ENCODE measurements around the gene CTSL. TPM values are rescaled to one million over a fixed set of nuclear protein-coding genes. Genes with fewer than 3 reads are reported as not detected.
A peak's percentile ranks its signal among the peaks of the same experiment; 100 is the strongest.

Gene CTSL
- total RNA-seq, 4 donors from 2014 or later, result 71.4 to 387 (median 94.5) TPM

DNA sequence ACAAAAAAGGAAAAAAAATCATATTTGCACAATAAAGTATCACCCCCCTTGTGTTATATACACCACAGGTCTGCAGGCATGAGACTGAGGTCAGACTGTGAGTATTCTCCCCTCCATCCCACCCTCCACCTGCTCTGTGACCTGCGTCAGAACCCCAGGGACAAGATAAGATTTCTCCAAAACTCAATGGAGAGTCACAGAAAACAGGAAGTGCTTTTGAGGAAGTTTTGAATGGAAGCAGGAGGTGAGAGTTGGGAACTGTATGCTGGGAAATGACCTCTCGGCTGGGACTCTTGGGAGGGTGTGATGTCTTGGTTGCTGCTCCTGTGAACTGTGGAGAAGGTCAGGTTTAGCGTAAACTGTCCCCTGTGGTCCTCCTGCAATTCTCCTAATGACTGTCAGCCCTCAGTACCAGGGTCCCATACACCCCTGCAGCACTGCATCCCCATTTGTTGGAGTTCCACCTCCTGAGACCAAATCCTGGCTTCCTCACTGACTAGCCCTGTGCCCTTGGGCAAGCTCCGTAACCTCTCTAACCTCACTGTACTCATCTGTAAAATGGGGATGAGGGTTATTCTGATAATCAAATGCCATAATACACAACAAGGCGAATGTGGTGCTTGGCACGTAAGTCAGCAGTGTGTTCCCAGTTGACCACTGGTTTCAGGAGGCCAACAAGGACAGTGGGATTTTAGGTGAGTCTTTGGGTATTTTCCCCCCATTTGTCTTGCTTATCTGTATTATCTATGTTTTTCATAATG lies 6.9 kb upstream of the CTSL start:
- H3K4me1 ChIP-seq, result peaks cover 0 to 8% (median 8%) of the 10 kb centered on the region in 4 donors
- TF ChIP-seq POLR2AphosphoS5 (IDR thresholded peaks at IDR 0.05), result no peak
- no peak for TF ChIP-seq EP300 (IDR thresholded peaks at IDR 0.05)
- no peak for TF ChIP-seq CTCF (IDR thresholded peaks at IDR 0.05)
- H3K36me3 ChIP-seq, result no peaks in the 10 kb centered on the region
- intact Hi-C loops (cut with DNase I), result no loop called here
- no peaks in the 10 kb centered on the region for H3K27me3 ChIP-seq
- no peak overlapping the region for H3K27ac ChIP-seq (replicated peaks in 1 of 4)
- DNase-seq (ENCODE audit: extremely low spot score), result no peak
- 84% methylated on average over 6 of the region's 6 CpGs for WGBS
- H3K4me3 ChIP-seq, result no peak overlapping the region
- H3K9me3 ChIP-seq, result no peaks in the 10 kb centered on the region

DNA sequence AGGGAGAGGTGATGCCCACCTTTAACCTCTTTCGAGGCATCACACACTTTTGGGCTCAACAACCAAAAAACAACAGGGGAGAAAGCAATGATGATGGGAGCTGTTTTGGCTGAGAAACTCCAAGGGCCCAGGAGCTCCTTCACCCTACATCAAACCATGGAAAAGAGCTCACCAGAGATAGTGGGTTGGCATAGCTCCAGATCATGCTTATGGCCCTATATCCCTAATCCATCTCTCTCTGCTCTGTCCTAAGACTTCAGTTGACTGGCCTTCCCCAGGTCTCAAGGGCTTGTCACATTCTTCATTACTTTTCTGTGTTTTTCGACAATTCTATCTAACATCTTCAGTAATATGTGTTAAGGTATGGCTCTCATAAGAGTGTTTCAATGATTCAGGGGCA lies 5.7 kb upstream of the CTSL start:
- Histone ChIP-seq H3K4me3 (no peak overlapping the region), H3K4me1 (peaks cover 0 to 1% (median under 1%) of the 10 kb centered on the region in 4 donors), H3K36me3 (no peaks in the 10 kb centered on the region), H3K27ac (replicated peaks in 1 of 4) (no peak overlapping the region), H3K9me3 (no peaks in the 10 kb centered on the region), H3K27me3 (no peaks in the 10 kb centered on the region)
- intact Hi-C loops (cut with DNase I), result no loop called here
- 100% methylated on average over 2 of the region's 2 CpGs for WGBS
- TF ChIP-seq POLR2A (IDR thresholded peaks at IDR 0.05; ENCODE audit: low read depth) (no peak), EP300 (IDR thresholded peaks at IDR 0.05) (no peak), POLR2AphosphoS5 (IDR thresholded peaks at IDR 0.05) (no peak), CTCF (IDR thresholded peaks at IDR 0.05) (no peak)
- no peak for DNase-seq (ENCODE audit: extremely low spot score)

- H3K27ac ChIP-seq (replicated peaks in 1 of 4), result peak overlapping the region in 1 of 4 donors; percentile 26
- no peaks in the 10 kb centered on the region for H3K9me3 ChIP-seq
- intact Hi-C loops (cut with DNase I), result no loop called here
- WGBS, result 80% methylated on average over 5 of the region's 5 CpGs
- no peaks in the 10 kb centered on the region for H3K27me3 ChIP-seq
- H3K36me3 ChIP-seq, result peaks cover 0 to 3% (median under 1%) of the 10 kb centered on the region in 4 donors
- DNase-seq (ENCODE audit: extremely low spot score), result no peak
- TF ChIP-seq POLR2AphosphoS5 (IDR thresholded peaks at IDR 0.05), result peak in 1 of 2 donors; percentile 7
- TF ChIP-seq EP300 (IDR thresholded peaks at IDR 0.05), result no peak
- H3K4me1 ChIP-seq, result peaks cover 9 to 19% (median 14%) of the 10 kb centered on the region in 4 donors
- no peak overlapping the region for H3K4me3 ChIP-seq
These were observed 3.4 kb upstream of the CTSL start for GRCh38 chr9:87722393-87723088.

DNA sequence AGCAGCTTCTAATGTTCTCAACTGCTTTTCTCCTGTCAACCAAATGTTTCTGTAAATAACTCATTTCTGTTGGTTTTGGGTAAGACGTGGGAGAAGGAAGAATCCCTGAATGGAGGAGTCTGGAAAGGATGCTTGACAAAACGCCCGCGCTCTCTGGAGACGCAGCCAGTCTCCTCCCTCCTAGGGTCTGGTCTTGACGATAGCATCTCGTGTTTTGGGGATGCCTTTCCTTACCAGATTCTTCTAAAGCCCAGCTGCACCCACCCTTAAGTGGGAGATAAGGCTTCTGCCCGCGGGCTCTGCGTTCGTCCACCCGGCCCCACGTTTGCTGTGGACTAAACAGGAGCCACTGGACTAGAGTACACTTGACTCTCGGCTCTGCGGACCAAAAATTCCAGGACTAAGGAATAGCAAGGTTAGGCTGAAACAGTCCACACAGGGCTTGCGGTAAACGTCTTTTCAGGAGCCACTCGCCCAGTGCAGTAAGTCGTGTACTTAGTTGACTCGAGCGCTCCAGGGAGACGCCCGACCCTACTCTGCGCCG lies 491 bp upstream of the CTSL start:
- peak overlapping the region; percentile 70 to 81 (median 76) for H3K4me3 ChIP-seq
- H3K27ac ChIP-seq (replicated peaks in 1 of 4), result peak overlapping the region; percentile 92 to 97 (median 95)
- peaks cover 23 to 47% (median 37%) of the 10 kb centered on the region in 4 donors for H3K4me1 ChIP-seq
- DNase-seq (ENCODE audit: extremely low spot score), result no peak
- intact Hi-C loops (cut with DNase I), result loop anchor here (5.0 kb wide), 1 partner anchor 43 kb away; no protein-coding TSS in a partner anchor
- WGBS, result 8% methylated on average over 12 of the region's 25 CpGs
- TF ChIP-seq EP300 (IDR thresholded peaks at IDR 0.05), result no peak
- TF ChIP-seq CTCF (IDR thresholded peaks at IDR 0.05), result no peak
- TF ChIP-seq POLR2A (IDR thresholded peaks at IDR 0.05; ENCODE audit: low read depth), result no peak
- no peak for TF ChIP-seq POLR2AphosphoS5 (IDR thresholded peaks at IDR 0.05)
- no peaks in the 10 kb centered on the region for H3K9me3 ChIP-seq
- peaks cover 2 to 32% (median 24%) of the 10 kb centered on the region in 4 donors for H3K36me3 ChIP-seq
- H3K27me3 ChIP-seq, result no peaks in the 10 kb centered on the region

DNA sequence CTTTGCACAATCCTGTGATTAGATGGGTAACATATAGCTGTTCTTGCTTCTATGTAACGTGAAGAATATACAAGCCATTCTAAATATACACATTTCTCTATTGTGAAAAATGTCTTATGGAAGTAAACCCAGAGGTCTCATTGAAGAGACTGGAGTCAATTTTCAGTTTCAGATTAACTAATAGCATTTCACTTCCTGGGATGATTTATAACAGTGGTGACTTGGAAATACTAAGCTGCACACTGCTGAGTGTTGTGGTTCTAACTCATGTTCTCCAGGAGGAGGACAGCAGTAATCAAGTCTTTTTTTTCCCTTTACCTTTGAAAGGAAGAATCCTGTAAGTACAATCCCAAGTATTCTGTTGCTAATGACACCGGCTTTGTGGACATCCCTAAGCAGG lies 3.3 kb downstream of the CTSL start:
- Histone ChIP-seq H3K4me1 (peaks cover 23 to 53% (median 39%) of the 10 kb centered on the region in 4 donors), H3K4me3 (no peak overlapping the region), H3K27ac (replicated peaks in 1 of 4) (no peak overlapping the region), H3K36me3 (peaks cover 16 to 53% (median 45%) of the 10 kb centered on the region in 4 donors), H3K9me3 (no peaks in the 10 kb centered on the region), H3K27me3 (no peaks in the 10 kb centered on the region)
- TF ChIP-seq POLR2A (IDR thresholded peaks at IDR 0.05; ENCODE audit: low read depth), result no peak
- 80% methylated on average over 2 of the region's 2 CpGs for WGBS
- intact Hi-C loops (cut with DNase I), result loop anchor here (5.0 kb wide), 1 partner anchor 47 kb away; no protein-coding TSS in a partner anchor
- no peak for DNase-seq (ENCODE audit: extremely low spot score)

Measured in esophagus muscularis mucosa (tissue), 4 donors.